PC-3 (cell line): ENCODE results near the gene GIPC3. TPM values are rescaled to one million over a fixed set of nuclear protein-coding genes. Genes with fewer than 3 reads are reported as not detected.
"Not testable (repeated sequence)": the region's sequence is repeated elsewhere in the genome, so short reads cannot be mapped to it uniquely, and the experiment has no call there.

Experiments
- ATAC-seq: fragments of 200-7000 bp; cut with Tn5 transposase; 2 replicates; pipeline ENCODE4 v1.9.1; 2020; ENCODE audit warnings: mild to moderate bottlenecking, moderate library complexity
- BruUV-seq: library from RNA; stranded (reverse); fragments of 400-500 nt; replicated peaks from 2 replicates; lab custom pipeline; 2021; lab: Mats Ljungman, UMichigan
- CTCF ChIA-PET: fragments of 300-600 bp; sonication (Branson Sonifier 250); formaldehyde crosslinking; loops from one replicate; lab custom pipeline; 2022; ENCODE audit warnings: antibody characterized with exemption; lab: Charles Lee
- POLR2A ChIA-PET: fragments of 300-600 bp; sonication (Branson Sonifier 250); formaldehyde crosslinking; loops from one replicate; lab custom pipeline; 2022; ENCODE audit warnings: antibody characterized with exemption; ENCODE audit not compliant: unreplicated experiment; lab: Charles Lee
- DNase-seq: peaks from one replicate; pipeline ENCODE4 v3.0.0-alpha.2; 2015
- H2AFZ ChIP-seq: fragments of 300-600 bp; sonication (generic); 2 replicates; pipeline ENCODE4 v1.6.0; 2016; ENCODE audit warnings: antibody characterized with exemption, low read length
- H3F3A ChIP-seq: fragments of 300-600 bp; sonication (generic); one replicate; pipeline ENCODE4 v1.6.0; 2017; ENCODE audit warnings: antibody characterized with exemption, low read length, control low read depth, mild to moderate bottlenecking; ENCODE audit not compliant: unreplicated experiment
- H3K27ac ChIP-seq: fragments of 300-600 bp; sonication (generic); 2 replicates; pipeline ENCODE4 v1.5.1; 2016; ENCODE audit warnings: mild to moderate bottlenecking, low read length
- H3K27me3 ChIP-seq: fragments of 300-600 bp; sonication (generic); 2 replicates; pipeline ENCODE4 v1.6.1; 2016; ENCODE audit warnings: low read length, mixed read lengths
- H3K36me3 ChIP-seq: fragments of 300-600 bp; sonication (generic); 2 replicates; pipeline ENCODE4 v1.6.1; 2016; ENCODE audit warnings: low read depth, mixed run types, low read length, mixed read lengths
- H3K4me1 ChIP-seq: fragments of 300-600 bp; sonication (generic); 2 replicates; pipeline ENCODE4 v1.5.1; 2016; ENCODE audit warnings: low read length; ENCODE audit not compliant: insufficient read depth
- H3K4me2 ChIP-seq: fragments of 300-600 bp; sonication (generic); 2 replicates; pipeline ENCODE4 v1.6.0; 2016; ENCODE audit warnings: low read length
- H3K4me3 ChIP-seq: fragments of 300-600 bp; sonication (generic); 2 replicates; pipeline ENCODE4 v1.5.1; 2016; ENCODE audit warnings: mild to moderate bottlenecking, low read length, mixed read lengths
- H3K79me2 ChIP-seq: fragments of 300-600 bp; sonication (generic); 2 replicates; pipeline ENCODE4 v1.6.1; 2017; ENCODE audit warnings: low read length, mixed read lengths
- H3K9ac ChIP-seq: fragments of 300-600 bp; sonication (generic); 2 replicates; pipeline ENCODE4 v1.6.0; 2016; ENCODE audit warnings: mild to moderate bottlenecking, low read length
- H3K9me2 ChIP-seq: fragments of 300-600 bp; sonication (generic); replicated peaks from 2 replicates; pipeline ENCODE4 v1.6.1; 2016; ENCODE audit warnings: mixed run types, low read length, mixed read lengths
- H3K9me3 ChIP-seq: fragments of 300-600 bp; sonication (generic); 2 replicates; pipeline ENCODE4 v1.6.1; 2016; ENCODE audit warnings: low read length, mixed read lengths
- H4K20me1 ChIP-seq: fragments of 300-600 bp; sonication (generic); 2 replicates; pipeline ENCODE4 v1.6.1; 2016; ENCODE audit warnings: low read length, mixed read lengths
- CTCF ChIP-seq: fragments of 300-600 bp; sonication (generic); conservative IDR thresholded peaks from 2 replicates; pipeline ENCODE4 v1.5.1; 2017; ENCODE audit warnings: antibody characterized with exemption, low read depth, mild to moderate bottlenecking, low read length
- EZH2 ChIP-seq: fragments of 300-600 bp; sonication (generic); IDR thresholded peaks from one replicate; pipeline ENCODE4 v1.6.1; 2017; ENCODE audit warnings: antibody characterized with exemption, mild to moderate bottlenecking, low read length; ENCODE audit not compliant: unreplicated experiment
- EZH2phosphoT487 ChIP-seq: fragments of 300-600 bp; sonication (generic); IDR thresholded peaks from 2 replicates; pipeline ENCODE4 v1.6.1; 2018; ENCODE audit warnings: mild to moderate bottlenecking, antibody characterized with exemption, low read length, borderline replicate concordance
- intact Hi-C: fragments of 100-400 bp; cut with micrococcal nuclease; formaldehyde crosslinking; loops from 2 replicates; pipeline ENCODE4 v1.9.0; 2023
- total RNA-seq: library from RNA; depleted of rRNA; stranded (reverse); fragments of >200 nt; gene quantifications from 2 replicates; pipeline ENCODE4 v1.2.3, GENCODE V29; 2014

The GIPC3 gene
- total RNA-seq, 1 experiment from 2014 or later, result 0.18 TPM

DNA sequence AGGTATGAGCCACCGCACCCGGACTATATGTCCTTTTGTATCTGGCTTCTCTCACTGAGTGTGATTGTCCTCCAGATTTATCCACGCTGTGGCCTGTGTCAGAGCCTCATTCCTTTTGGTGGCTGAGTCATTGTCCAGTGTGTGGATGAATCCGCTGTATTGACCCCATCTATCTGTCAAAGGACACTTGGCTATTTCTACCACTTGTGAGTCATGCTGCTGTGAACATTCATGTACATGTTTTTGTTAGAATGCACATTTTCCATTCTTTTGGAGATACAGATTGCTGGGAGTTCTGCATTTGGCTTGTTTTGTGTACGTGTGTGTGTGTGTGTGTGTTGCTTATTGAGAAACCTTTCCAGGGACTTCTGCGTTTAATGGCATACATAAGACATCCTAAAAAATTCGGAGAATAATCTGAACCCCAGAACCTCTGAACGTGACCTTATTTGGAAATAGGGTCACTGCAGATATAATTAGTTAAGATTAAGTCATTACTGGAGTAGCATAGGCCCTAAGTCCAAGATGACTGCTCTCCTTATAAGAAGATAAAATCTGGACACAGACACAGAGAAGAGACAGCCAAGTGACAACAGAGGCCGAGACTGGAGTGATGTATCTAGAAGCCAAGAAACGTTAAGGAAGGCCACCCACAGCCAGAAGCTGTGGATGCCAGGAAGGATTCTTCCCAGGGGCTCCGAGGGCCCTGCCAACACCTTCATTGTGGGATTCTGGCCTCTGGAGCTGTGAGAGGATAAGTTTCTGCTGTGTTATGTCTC is 4.9 kb upstream of the GIPC3 start:
- Histone ChIP-seq H4K20me1 (no peaks in the 10 kb centered on the region), H3K4me2 (no peak overlapping the region), H3K27ac (no peak overlapping the region), H3K9ac (no peak overlapping the region), H2AFZ (no peak overlapping the region), H3K4me3 (no peak overlapping the region), H3K36me3 (no peaks in the 10 kb centered on the region; the same call in 1 of the 2 replicates), H3F3A (no peaks in the 10 kb centered on the region), H3K79me2 (no peaks in the 10 kb centered on the region), H3K27me3 (no peaks in the 10 kb centered on the region), H3K9me2 (no peaks in the 10 kb centered on the region), H3K9me3 (no peaks in the 10 kb centered on the region), H3K4me1 (peaks cover 8% of the 10 kb centered on the region; the same call in 1 of the 2 replicates)
- intact Hi-C loops, result no loop called here
- DNase-seq (peak; percentile 69), ATAC-seq (peak; percentile 94)
- no TSS peak for BruUV-seq
- POLR2A ChIA-PET, result no interaction called here
- TF ChIP-seq EZH2phosphoT487, result no peak
- no peak for TF ChIP-seq CTCF
- no peak for TF ChIP-seq EZH2
- CTCF ChIA-PET, result no interaction called here

- H3K9me2 ChIP-seq, H3K79me2 ChIP-seq, H3K9me3 ChIP-seq, ATAC-seq, H3K9ac ChIP-seq, CTCF ChIA-PET, H3K27ac ChIP-seq, H3K4me3 ChIP-seq, H3K27me3 ChIP-seq, H3K4me2 ChIP-seq, H3K4me1 ChIP-seq, H2AFZ ChIP-seq, intact Hi-C loops, H4K20me1 ChIP-seq, POLR2A ChIA-PET, BruUV-seq, DNase-seq, H3K36me3 ChIP-seq, H3F3A ChIP-seq: not testable (repeated sequence)
Measured at GRCh38 chr19:3581792-3582191, 3.5 kb upstream of the GIPC3 start.

DNA sequence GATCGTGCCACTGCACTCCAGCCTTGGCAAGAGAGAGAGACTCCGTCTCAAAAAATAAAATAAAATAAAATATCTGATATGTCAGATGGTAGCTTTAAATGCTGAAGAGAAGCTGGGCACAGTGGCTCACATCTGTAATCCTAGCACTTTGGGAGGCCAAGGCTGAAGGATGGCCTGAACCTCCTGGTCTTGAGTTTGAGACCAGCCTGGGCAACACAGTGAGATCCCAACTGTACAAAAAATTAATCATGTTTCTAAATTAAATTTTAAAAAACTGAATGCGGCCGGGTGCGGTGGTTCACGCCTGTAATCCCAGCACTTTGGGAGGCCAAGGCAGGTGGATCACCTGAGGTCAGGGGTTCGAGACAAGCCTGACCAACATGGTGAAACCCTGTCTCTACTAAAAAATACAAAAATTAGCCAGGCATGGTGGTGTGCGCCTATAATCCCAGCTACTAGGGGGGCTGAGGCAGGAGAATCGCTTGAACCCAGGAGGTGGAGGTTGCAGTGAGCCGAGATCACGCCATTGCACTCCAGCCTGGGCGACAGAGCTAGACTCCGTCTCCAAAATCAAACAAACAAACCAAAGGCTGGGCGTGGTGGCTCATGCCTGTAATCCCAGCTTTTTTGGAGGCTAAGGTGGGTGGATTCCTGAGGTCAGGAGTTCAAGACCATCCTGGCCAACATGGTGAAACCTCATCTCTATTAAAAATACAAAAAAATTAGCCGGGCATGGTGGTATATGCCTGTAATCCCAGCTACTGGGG is 1.1 kb upstream of the GIPC3 start:
- ATAC-seq, H3K27me3 ChIP-seq, H3K79me2 ChIP-seq, DNase-seq, intact Hi-C loops, H3K27ac ChIP-seq, CTCF ChIA-PET, POLR2A ChIA-PET, H3K9me2 ChIP-seq, H3K9me3 ChIP-seq, H3K4me2 ChIP-seq, H3K4me1 ChIP-seq, H3K36me3 ChIP-seq, H2AFZ ChIP-seq, BruUV-seq, H3K9ac ChIP-seq, H4K20me1 ChIP-seq, H3F3A ChIP-seq, H3K4me3 ChIP-seq: not testable (repeated sequence)
